CD1c-positive myeloid dendritic cell (primary cell): ENCODE results near the gene SPATA13.

ENCODE experiments used
- DNase-seq: peaks from one replicate; pipeline ENCODE4 v3.0.0-alpha.2; 2016; ENCODE audit errors: extremely low spot score

Gene SPATA13

GRCh38 chr13:24223341-24224231 lies 63.1 kb downstream of the SPATA13 start:
- DNase-seq, result no peak

GRCh38 chr13:24224232-24224680 lies 63.7 kb downstream of the SPATA13 start:
- DNase-seq, result no peak

- no peak for DNase-seq
These were observed 64.5 kb downstream of the SPATA13 start for GRCh38 chr13:24225062-24225461.

GRCh38 chr13:24225930-24226329 lies 65.4 kb downstream of the SPATA13 start:
- DNase-seq, result no peak

GRCh38 chr13:24226762-24227161 lies 66.2 kb downstream of the SPATA13 start:
- DNase-seq, result no peak

- peak; percentile 64 for DNase-seq
These were observed 68.4 kb downstream of the SPATA13 start for GRCh38 chr13:24228852-24229458.

GRCh38 chr13:24230428-24231072 lies 70.0 kb downstream of the SPATA13 start:
- DNase-seq, result no peak

GRCh38 chr13:24231377-24231776 lies 70.9 kb downstream of the SPATA13 start:
- no peak for DNase-seq

- DNase-seq, result no peak
These were observed 71.5 kb downstream of the SPATA13 start for GRCh38 chr13:24232037-24232436.

- no peak for DNase-seq
These were observed 72.0 kb downstream of the SPATA13 start for GRCh38 chr13:24232474-24232873.

GRCh38 chr13:24233351-24233901 lies 72.9 kb downstream of the SPATA13 start:
- DNase-seq, result no peak

GRCh38 chr13:24234200-24234915 lies 73.8 kb downstream of the SPATA13 start:
- no peak for DNase-seq

GRCh38 chr13:24237356-24237755 lies 76.8 kb downstream of the SPATA13 start:
- no peak for DNase-seq

- DNase-seq, result no peak
These were observed 80.8 kb downstream of the SPATA13 start for GRCh38 chr13:24241336-24241735.

GRCh38 chr13:24242100-24242499 lies 81.6 kb downstream of the SPATA13 start:
- no peak for DNase-seq

GRCh38 chr13:24243302-24243701 lies 82.8 kb downstream of the SPATA13 start:
- peak; percentile 43 for DNase-seq

GRCh38 chr13:24244802-24245201 lies 84.3 kb downstream of the SPATA13 start:
- no peak for DNase-seq

- no peak for DNase-seq
These were observed 86.5 kb downstream of the SPATA13 start for GRCh38 chr13:24247016-24247415.

- DNase-seq, result peak; percentile 29
These were observed 89.1 kb downstream of the SPATA13 start for GRCh38 chr13:24249624-24250023.

- DNase-seq, result peak; percentile 30
These were observed 90.0 kb downstream of the SPATA13 start for GRCh38 chr13:24250376-24251057.

- DNase-seq, result peak; percentile 65
These were observed 91.0 kb downstream of the SPATA13 start for GRCh38 chr13:24251525-24251924.
